Panc1 (cell line): ENCODE results near the gene LRRC27.
"Not testable (repeated sequence)": the region's sequence is repeated elsewhere in the genome, so short reads cannot be mapped to it uniquely, and the experiment has no call there.

Experiments
- POLR2AphosphoS5 ChIP-seq: IDR thresholded peaks from 2 replicates; pipeline ENCODE4 v1.6.1; 2012; ENCODE audit warnings: mild to moderate bottlenecking, low read depth, low read length, moderate library complexity
- SIN3A ChIP-seq: IDR thresholded peaks from 2 replicates; pipeline ENCODE4 v1.6.1; 2012; ENCODE audit warnings: low read depth, mild to moderate bottlenecking, low read length, moderate library complexity, borderline replicate concordance; ENCODE audit not compliant: insufficient read depth
- TCF7L2 ChIP-seq: IDR thresholded peaks from 2 replicates; pipeline ENCODE4 v1.6.1; 2011; ENCODE audit warnings: mild to moderate bottlenecking, low read depth, low read length, inconsistent platforms
- TF ChIP-seq, protein P1 (sequence below): fragments of 450-650 bp; IDR thresholded peaks from 2 replicates; pipeline ENCODE4 v1.5.1; 2017; ENCODE audit warnings: mild to moderate bottlenecking
- TF ChIP-seq, protein P2 (sequence below), 2 experiments: IDR thresholded peaks; 2 replicates each; pipeline ENCODE4 v1.6.1; 2011 to 2012; ENCODE audit warnings: low read depth in 2 of 2, control low read depth in 1 of 2, low read length in 1 of 2, mild to moderate bottlenecking in 1 of 2, moderate library complexity in 1 of 2; ENCODE audit not compliant: insufficient read depth in 1 of 2

DNA sequence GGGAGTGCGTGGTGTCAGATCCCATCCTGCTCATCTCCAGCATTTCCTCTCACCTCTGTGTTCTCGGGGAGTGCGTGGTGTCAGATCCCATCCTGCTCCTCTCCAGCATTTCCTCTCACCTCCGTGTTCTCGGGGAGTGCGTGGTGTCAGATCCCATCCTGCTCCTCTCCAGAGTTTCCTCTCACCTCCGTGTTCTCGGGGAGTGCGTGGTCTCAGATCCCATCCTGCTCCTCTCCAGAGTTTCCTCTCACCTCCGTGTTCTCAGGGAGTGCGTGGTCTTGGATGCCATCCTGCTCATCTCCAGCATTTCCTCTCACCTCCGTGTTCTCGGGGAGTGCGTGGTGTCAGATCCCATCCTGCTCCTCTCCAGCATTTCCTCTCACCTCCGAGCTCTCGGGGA lies 47.0 kb downstream of the LRRC27 start:
- TF ChIP-seq, protein P1, sequence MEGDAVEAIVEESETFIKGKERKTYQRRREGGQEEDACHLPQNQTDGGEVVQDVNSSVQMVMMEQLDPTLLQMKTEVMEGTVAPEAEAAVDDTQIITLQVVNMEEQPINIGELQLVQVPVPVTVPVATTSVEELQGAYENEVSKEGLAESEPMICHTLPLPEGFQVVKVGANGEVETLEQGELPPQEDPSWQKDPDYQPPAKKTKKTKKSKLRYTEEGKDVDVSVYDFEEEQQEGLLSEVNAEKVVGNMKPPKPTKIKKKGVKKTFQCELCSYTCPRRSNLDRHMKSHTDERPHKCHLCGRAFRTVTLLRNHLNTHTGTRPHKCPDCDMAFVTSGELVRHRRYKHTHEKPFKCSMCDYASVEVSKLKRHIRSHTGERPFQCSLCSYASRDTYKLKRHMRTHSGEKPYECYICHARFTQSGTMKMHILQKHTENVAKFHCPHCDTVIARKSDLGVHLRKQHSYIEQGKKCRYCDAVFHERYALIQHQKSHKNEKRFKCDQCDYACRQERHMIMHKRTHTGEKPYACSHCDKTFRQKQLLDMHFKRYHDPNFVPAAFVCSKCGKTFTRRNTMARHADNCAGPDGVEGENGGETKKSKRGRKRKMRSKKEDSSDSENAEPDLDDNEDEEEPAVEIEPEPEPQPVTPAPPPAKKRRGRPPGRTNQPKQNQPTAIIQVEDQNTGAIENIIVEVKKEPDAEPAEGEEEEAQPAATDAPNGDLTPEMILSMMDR: not testable (repeated sequence)
- TF ChIP-seq, protein P2, sequence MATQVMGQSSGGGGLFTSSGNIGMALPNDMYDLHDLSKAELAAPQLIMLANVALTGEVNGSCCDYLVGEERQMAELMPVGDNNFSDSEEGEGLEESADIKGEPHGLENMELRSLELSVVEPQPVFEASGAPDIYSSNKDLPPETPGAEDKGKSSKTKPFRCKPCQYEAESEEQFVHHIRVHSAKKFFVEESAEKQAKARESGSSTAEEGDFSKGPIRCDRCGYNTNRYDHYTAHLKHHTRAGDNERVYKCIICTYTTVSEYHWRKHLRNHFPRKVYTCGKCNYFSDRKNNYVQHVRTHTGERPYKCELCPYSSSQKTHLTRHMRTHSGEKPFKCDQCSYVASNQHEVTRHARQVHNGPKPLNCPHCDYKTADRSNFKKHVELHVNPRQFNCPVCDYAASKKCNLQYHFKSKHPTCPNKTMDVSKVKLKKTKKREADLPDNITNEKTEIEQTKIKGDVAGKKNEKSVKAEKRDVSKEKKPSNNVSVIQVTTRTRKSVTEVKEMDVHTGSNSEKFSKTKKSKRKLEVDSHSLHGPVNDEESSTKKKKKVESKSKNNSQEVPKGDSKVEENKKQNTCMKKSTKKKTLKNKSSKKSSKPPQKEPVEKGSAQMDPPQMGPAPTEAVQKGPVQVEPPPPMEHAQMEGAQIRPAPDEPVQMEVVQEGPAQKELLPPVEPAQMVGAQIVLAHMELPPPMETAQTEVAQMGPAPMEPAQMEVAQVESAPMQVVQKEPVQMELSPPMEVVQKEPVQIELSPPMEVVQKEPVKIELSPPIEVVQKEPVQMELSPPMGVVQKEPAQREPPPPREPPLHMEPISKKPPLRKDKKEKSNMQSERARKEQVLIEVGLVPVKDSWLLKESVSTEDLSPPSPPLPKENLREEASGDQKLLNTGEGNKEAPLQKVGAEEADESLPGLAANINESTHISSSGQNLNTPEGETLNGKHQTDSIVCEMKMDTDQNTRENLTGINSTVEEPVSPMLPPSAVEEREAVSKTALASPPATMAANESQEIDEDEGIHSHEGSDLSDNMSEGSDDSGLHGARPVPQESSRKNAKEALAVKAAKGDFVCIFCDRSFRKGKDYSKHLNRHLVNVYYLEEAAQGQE (IDR thresholded peaks at IDR 0.05; ENCODE audit: insufficient read depth in 1 of 2, low read depth in 2 of 2, low read length in 1 of 2): not testable (repeated sequence)
- TF ChIP-seq POLR2AphosphoS5, SIN3A, TCF7L2: not testable (repeated sequence)
